ENCODE data around the gene TPSB2.

The TPSB2 gene

GRCh38 chr16:1181404-1182315 lies 48.3 kb downstream of the TPSB2 start:
- DNase-seq, result no peak

DNA sequence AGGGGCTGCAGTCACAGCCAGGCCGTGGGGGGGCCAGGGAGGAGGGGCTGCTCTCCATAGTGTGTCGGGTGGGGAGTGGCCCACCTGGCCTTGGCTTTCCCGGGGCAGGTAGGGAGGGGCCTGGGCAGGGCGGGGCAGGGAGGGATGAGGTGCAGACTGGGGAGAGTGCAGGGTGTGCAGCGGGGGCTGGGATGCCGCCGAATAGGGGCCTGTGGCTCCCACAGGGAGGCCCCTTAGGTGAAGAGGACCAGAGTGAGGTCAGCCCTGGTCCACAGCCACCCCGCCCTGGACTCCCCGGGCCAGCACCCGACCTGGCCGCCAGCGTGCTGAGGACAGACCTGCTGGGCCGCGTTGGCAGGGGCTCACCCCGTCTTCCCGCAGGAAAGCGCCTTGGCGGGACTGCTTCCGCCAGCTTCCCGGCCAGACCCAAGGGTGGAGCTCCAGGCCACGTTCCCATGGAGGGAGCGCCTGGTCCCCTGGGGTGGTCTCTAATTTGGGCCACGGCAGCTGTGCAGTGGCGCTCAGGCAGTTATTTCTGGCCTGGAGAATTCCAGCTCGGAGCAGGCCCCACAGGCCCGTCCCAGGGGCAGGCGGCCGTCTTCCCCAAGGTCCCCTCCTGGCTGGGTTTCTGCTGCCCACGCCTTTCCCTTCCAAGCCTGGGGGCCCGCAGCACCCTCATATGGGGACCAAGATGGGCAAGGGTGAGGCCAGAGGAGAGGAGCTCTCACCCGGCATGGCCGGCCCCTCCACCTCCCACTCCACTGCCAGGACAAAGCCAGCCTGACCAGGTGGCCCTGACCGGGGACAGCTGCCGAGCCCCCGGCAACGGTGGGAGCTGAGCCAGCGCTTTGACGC lies 49.2 kb downstream of the TPSB2 start:
- no peak for DNase-seq
